Measurements from ENCODE around the gene CDH23.

DNA sequence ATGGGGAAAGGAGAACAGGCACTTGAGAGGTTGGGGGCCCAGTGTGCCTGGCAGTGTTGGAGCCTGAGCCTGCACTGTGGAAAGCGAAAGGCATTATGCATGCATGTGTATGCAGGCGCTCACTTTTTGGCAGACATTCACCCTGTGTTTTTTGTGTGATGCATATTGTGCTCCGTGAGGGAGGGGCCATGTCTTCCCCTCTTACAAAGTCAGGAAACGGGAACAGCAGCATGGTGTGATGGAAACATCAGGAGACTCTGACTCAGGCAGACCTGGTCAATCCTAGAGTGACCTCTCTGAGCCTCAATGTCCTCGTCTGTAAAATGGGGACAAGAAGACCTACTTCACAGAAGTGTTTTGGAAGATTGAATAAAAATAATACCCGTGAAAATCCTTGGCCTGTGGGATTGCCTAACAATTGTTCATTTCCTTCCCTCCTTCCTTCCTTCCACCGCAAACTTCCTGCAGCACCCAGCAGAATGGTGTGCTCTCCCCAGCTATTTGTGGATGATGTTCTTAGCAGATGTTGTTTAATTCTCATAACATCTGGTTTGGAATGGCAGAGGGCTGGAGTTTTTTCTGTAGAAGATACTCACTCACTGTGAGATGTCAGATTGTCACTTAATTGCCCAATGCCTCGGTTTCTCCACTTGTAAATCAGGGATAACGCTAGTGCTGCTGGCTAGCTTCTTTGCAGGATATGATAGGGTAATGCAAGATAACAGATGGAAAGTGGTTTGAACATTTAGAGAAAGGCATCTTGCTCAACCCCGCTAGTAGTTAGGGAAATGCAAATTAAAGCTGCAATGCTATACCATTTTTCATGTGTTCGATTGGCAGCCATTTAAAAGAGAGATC, 39.8 kb downstream of the CDH23 start:
- TF ChIP-seq, protein P1, sequence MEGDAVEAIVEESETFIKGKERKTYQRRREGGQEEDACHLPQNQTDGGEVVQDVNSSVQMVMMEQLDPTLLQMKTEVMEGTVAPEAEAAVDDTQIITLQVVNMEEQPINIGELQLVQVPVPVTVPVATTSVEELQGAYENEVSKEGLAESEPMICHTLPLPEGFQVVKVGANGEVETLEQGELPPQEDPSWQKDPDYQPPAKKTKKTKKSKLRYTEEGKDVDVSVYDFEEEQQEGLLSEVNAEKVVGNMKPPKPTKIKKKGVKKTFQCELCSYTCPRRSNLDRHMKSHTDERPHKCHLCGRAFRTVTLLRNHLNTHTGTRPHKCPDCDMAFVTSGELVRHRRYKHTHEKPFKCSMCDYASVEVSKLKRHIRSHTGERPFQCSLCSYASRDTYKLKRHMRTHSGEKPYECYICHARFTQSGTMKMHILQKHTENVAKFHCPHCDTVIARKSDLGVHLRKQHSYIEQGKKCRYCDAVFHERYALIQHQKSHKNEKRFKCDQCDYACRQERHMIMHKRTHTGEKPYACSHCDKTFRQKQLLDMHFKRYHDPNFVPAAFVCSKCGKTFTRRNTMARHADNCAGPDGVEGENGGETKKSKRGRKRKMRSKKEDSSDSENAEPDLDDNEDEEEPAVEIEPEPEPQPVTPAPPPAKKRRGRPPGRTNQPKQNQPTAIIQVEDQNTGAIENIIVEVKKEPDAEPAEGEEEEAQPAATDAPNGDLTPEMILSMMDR (IDR thresholded peaks at IDR 0.05) = no peak
- no peak for TF ChIP-seq MYC (IDR thresholded peaks at IDR 0.05; ENCODE audit: borderline replicate concordance, low read length)
- TF ChIP-seq FOSB (CRISPR knock-in tag; IDR thresholded peaks at IDR 0.05) = no peak
- no peak for TF ChIP-seq POLR2A (IDR thresholded peaks at IDR 0.05; ENCODE audit: low read length)
- TF ChIP-seq CEBPB (IDR thresholded peaks at IDR 0.05) = no peak
- no peak for TF ChIP-seq RFX5 (IDR thresholded peaks at IDR 0.05)
- no peak for TF ChIP-seq TP53 (CRISPR knock-in tag; IDR thresholded peaks at IDR 0.05)
- TF ChIP-seq, protein P2, sequence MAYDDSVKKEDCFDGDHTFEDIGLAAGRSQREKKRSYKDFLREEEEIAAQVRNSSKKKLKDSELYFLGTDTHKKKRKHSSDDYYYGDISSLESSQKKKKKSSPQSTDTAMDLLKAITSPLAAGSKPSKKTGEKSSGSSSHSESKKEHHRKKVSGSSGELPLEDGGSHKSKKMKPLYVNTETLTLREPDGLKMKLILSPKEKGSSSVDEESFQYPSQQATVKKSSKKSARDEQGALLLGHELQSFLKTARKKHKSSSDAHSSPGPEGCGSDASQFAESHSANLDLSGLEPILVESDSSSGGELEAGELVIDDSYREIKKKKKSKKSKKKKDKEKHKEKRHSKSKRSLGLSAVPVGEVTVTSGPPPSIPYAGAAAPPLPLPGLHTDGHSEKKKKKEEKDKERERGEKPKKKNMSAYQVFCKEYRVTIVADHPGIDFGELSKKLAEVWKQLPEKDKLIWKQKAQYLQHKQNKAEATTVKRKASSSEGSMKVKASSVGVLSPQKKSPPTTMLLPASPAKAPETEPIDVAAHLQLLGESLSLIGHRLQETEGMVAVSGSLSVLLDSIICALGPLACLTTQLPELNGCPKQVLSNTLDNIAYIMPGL (CRISPR knock-in tag; IDR thresholded peaks at IDR 0.05; ENCODE audit: borderline replicate concordance) = no peak
- TF ChIP-seq CBX2 (IDR thresholded peaks at IDR 0.05; ENCODE audit: borderline replicate concordance, low read depth) = no peak
- no peak for TF ChIP-seq NR3C1 (IDR thresholded peaks at IDR 0.05)
- TF ChIP-seq FOXS1 (CRISPR knock-in tag; IDR thresholded peaks at IDR 0.05) = no peak
- no peak for TF ChIP-seq PHF8 (IDR thresholded peaks at IDR 0.05; ENCODE audit: borderline replicate concordance, low read depth)

Measured in A549 (cell line).